ENCODE measurements around the gene ZNF574. TPM values are rescaled to one million over a fixed set of nuclear protein-coding genes. Genes with fewer than 3 reads are reported as not detected.

ZNF574 gene
- polyA plus RNA-seq, 1 of the 3 experiments (the other 2 are of a cell fraction), result 8.5 TPM

- WGBS (ENCODE audit: low lambda C conversion rate), result 96% methylated on average over 9 of the region's 9 CpGs
These were observed 10.3 kb downstream of the ZNF574 start for GRCh38 chr19:42086188-42086736.

GRCh38 chr19:42086770-42087550, 11.0 kb downstream of the ZNF574 start:
- no peak overlapping the region for H3K9ac ChIP-seq
- H3K4me2 ChIP-seq, result no peak overlapping the region
- no peak for DNase-seq
- peaks cover 5 to 16% of the 10 kb centered on the region in 2 experiments; a peak in 3 of 4 replicates for H3K4me1 ChIP-seq (ENCODE audit: control insufficient read depth in 1 of 2, insufficient read depth in 2 of 2, low read depth in 1 of 2, low read length in 1 of 2)
- no peaks in the 10 kb centered on the region for H3K27me3 ChIP-seq (ENCODE audit: insufficient read depth)
- H4K20me1 ChIP-seq (ENCODE audit: insufficient read depth), result peaks cover 5% of the 10 kb centered on the region; the same call in 1 of the 2 replicates
- POLR2A ChIA-PET, result no interaction called here
- no peaks in the 10 kb centered on the region for H3K9me2 ChIP-seq
- no peak overlapping the region for H2AFZ ChIP-seq (ENCODE audit: low read depth)
- no peak overlapping the region for H3K4me3 ChIP-seq (ENCODE audit: low read depth in 2 of 2, low read length in 1 of 2)
- peaks cover 32% of the 10 kb centered on the region for H3F3A ChIP-seq (replicated peaks; ENCODE audit: insufficient read depth)
- CTCF ChIA-PET, result interaction anchor here (1.0 kb wide), 1 partner anchor 21 kb away, joined by 3 read pairs; no protein-coding TSS in a partner anchor
- no peaks in the 10 kb centered on the region for H3K9me3 ChIP-seq
- TF ChIP-seq PBX3 (IDR thresholded peaks at IDR 0.05), result no peak
- no peak for TF ChIP-seq FOXM1 (IDR thresholded peaks at IDR 0.05; ENCODE audit: low read depth)
- TF ChIP-seq YY1 (IDR thresholded peaks at IDR 0.05; ENCODE audit: low read depth), result no peak
- no peak for TF ChIP-seq NFIC (IDR thresholded peaks at IDR 0.05; ENCODE audit: borderline replicate concordance)
- no peak for TF ChIP-seq EZH2phosphoT487 (IDR thresholded peaks at IDR 0.05; ENCODE audit: borderline replicate concordance, low read depth)
- TF ChIP-seq CHD2 (IDR thresholded peaks at IDR 0.05; ENCODE audit: low read length, partially characterized antibody), result no peak
- TF ChIP-seq RFX5 (IDR thresholded peaks at IDR 0.05; ENCODE audit: low read length), result no peak
- peaks cover 2 to 8% of the 10 kb centered on the region in 2 experiments for H3K36me3 ChIP-seq (replicated peaks in 1 of 2; ENCODE audit: control insufficient read depth in 1 of 2, insufficient read depth in 2 of 2, low read length in 1 of 2)
- H3K79me2 ChIP-seq (ENCODE audit: insufficient read depth), result peaks cover 21% of the 10 kb centered on the region; the same call in 1 of the 2 replicates
- WGBS (ENCODE audit: low lambda C conversion rate), result 95% methylated on average over 11 of the region's 11 CpGs
- no peak overlapping the region for H3K27ac ChIP-seq (ENCODE audit: low read depth in 2 of 2, low read length in 1 of 2)

More at GRCh38 chr19:42086188-42086736, 10.3 kb downstream of the ZNF574 start:
- Histone ChIP-seq H3K4me2 (no peak overlapping the region), H2AFZ (ENCODE audit: low read depth) (no peak overlapping the region), H3K9me2 (no peaks in the 10 kb centered on the region), H3K27ac (ENCODE audit: low read depth in 2 of 2, low read length in 1 of 2) (no peak overlapping the region), H3K36me3 (replicated peaks in 1 of 2; ENCODE audit: control insufficient read depth in 1 of 2, insufficient read depth in 2 of 2, low read length in 1 of 2) (peaks cover 8% of the 10 kb centered on the region in 2 experiments), H3K4me1 (ENCODE audit: control insufficient read depth in 1 of 2, insufficient read depth in 2 of 2, low read depth in 1 of 2, low read length in 1 of 2) (peaks cover 0 to 16% of the 10 kb centered on the region in 2 experiments; a peak in 2 of 4 replicates), H4K20me1 (ENCODE audit: insufficient read depth) (peaks cover 12% of the 10 kb centered on the region), H3K79me2 (ENCODE audit: insufficient read depth) (peaks cover 24% of the 10 kb centered on the region; the same call in 1 of the 2 replicates), H3K9me3 (no peaks in the 10 kb centered on the region), H3K27me3 (ENCODE audit: insufficient read depth) (no peaks in the 10 kb centered on the region), H3K9ac (no peak overlapping the region), H3K4me3 (ENCODE audit: low read depth in 2 of 2, low read length in 1 of 2) (no peak overlapping the region), H3F3A (replicated peaks; ENCODE audit: insufficient read depth) (peaks cover 35% of the 10 kb centered on the region)
- CTCF ChIA-PET, result interaction anchor here (1.8 kb wide), 1 partner anchor 22 kb away, joined by 5 read pairs; no protein-coding TSS in a partner anchor
- POLR2A ChIA-PET, result no interaction called here
- TF ChIP-seq RAD21 (IDR thresholded peaks at IDR 0.05; ENCODE audit: low read length) (no peak), PBX3 (IDR thresholded peaks at IDR 0.05) (no peak)
- no peak for DNase-seq
